Sigmoid colon (tissue), 4 donors: ENCODE results near the gene KIF26A.

Experiments used
- CTCF ChIP-seq, 4 experiments: fragments of 450-650 bp in 3 of 4; fragments of 200-600 bp in 1 of 4; IDR thresholded peaks; one replicate each; pipeline ENCODE4 v1.5.1; 2016 to 2019; ENCODE audit warnings: antibody characterized with exemption in 4 of 4, mild to moderate bottlenecking in 3 of 4, moderate library complexity in 2 of 4
- EP300 ChIP-seq, 4 donors: sonication (generic); formaldehyde crosslinking; IDR thresholded peaks; one replicate each; pipeline ENCODE4 v1.6.1; 2017; ENCODE audit warnings: antibody characterized with exemption in 4 of 4
- POLR2A ChIP-seq, 2 donors: fragments of 450-650 bp; IDR thresholded peaks; one replicate each; pipeline ENCODE4 v1.6.1; 2016; ENCODE audit warnings: antibody characterized with exemption in 2 of 2, mild to moderate bottlenecking in 2 of 2, moderate library complexity in 2 of 2
- POLR2AphosphoS5 ChIP-seq, 4 donors: sonication (generic); formaldehyde crosslinking; IDR thresholded peaks; one replicate each; pipeline ENCODE4 v1.6.1; 2017; ENCODE audit warnings: antibody characterized with exemption in 4 of 4

GRCh38 chr14:104099096-104100041, 39.0 kb upstream of the KIF26A start:
- TF ChIP-seq CTCF (IDR thresholded peaks at IDR 0.05): no peak
- TF ChIP-seq EP300 (IDR thresholded peaks at IDR 0.05): no peak
- TF ChIP-seq POLR2AphosphoS5 (IDR thresholded peaks at IDR 0.05): no peak
- no peak for TF ChIP-seq POLR2A (IDR thresholded peaks at IDR 0.05)
